GM19468 (cell line): ENCODE data around the gene OR5H15.
"Not testable (repeated sequence)": the region's sequence is repeated elsewhere in the genome, so short reads cannot be mapped to it uniquely, and the experiment has no call there.

Source experiments
- ATAC-seq: cut with Tn5 transposase; IDR thresholded peaks from one replicate; pipeline ENCODE4 v1.9.1; 2021; ENCODE audit warnings: mild to moderate bottlenecking, moderate library complexity, moderate number of reproducible peaks; ENCODE audit not compliant: unreplicated experiment; ENCODE audit errors: extremely low read depth

The OR5H15 gene

DNA sequence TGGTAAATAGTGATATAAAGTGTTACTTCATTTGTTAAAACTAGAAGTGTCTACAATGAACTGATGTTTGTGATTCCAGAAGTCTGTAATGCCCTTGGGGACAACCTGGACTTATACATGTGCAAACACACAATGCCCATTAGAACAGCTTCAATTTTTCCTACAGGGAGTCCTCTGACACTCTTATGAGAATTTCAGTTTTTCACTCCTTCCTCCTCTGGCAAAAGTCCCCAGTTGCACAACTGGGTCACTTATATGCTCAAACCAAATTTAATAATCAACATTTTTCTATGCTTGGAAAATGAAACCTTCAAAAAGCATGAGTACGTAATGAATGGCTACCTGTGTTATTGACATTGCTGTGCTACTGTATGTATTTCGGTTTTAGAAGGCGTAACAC is at the start of gene OR5H15:
OR5H15 (plus strand) TSS at position 301 of the 400 bp plus-strand sequence. CDS start 2,004 bp downstream, outside the sequence.
- ATAC-seq, result no peak

GRCh38 chr3:98130421-98130820 is 36.1 kb upstream of the OR5H15 start, which contains the start of gene OR5H1:
TSS of gene OR5H1 (plus strand) at chr3:98130721. CDS start at chr3:98132698, 1,977 bp downstream.
- no peak for ATAC-seq

DNA sequence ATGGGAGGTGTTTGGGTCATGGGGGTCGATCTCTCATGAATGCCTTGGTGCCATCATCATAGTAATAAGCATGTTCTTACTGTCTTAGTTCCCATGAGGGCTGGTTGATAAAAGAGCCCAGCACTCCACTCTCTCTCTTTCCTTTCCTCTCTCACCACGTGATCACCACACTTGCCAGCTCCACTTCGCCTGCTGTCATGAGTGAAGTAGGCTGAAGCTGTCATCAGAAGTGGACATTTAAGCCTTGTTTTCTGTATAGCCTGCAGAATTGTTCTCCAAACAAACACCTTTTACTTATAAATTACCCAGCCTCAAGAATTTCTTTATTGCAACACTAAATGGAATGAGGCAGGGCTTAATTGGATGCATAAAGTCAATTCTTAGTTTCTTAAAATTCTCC is 29.9 kb upstream of the OR5H15 start:
- ATAC-seq, result no peak

- not testable (repeated sequence) for ATAC-seq
Measured at GRCh38 chr3:98137826-98138557, 28.5 kb upstream of the OR5H15 start.

GRCh38 chr3:98140531-98140930 is 26.0 kb upstream of the OR5H15 start:
- ATAC-seq, result no peak

DNA sequence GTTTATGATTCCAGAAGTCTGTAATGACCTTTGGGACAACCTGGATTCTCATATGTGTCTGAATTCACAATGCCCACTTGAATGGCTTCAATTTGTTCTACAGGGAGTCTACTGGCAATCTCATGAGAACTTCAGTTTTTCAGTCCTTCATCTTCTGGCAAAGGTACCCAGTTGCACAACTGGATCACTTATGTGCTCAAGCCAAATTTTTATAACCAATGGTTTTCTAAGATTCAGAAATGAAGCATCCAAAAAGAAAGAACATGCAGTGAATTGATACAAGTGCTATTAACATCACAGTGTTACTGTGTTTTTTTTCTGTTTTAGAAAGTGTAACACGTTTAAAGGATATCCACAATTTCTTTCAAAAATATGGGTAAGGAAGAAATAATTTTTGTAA is 19.3 kb upstream of the OR5H15 start, which contains the start of gene OR5H14:
OR5H14 (plus strand) TSS at position 301 of the 400 bp plus-strand sequence. CDS start 1,907 bp downstream, outside the sequence.
- ATAC-seq, result no peak

GRCh38 chr3:98148751-98149150 is 17.7 kb upstream of the OR5H15 start:
- no peak for ATAC-seq

GRCh38 chr3:98149456-98149855 is 17.0 kb upstream of the OR5H15 start:
- ATAC-seq, result not testable (repeated sequence)

- no peak for ATAC-seq
Measured at GRCh38 chr3:98151241-98151640, 15.3 kb upstream of the OR5H15 start.

DNA sequence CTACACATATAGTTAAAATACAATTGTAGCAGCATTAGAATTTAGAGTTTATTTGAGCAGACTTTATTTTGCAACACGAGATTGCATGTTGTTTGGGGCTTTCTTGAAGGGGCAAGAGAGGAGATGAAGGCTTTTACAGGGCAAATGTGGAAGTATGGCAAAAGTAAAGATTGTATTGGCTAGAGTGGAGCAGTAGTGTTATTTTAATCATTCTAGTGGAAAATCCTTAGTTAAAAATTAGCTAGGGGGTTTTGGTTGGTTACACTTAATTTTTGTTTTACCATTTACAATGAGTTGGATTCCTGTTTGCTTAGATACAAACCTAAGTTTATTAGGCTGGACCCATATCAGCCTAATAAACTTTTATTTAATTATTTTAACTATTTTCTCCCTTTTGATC is 4.6 kb downstream of the OR5H15 start:
- no peak for ATAC-seq

DNA sequence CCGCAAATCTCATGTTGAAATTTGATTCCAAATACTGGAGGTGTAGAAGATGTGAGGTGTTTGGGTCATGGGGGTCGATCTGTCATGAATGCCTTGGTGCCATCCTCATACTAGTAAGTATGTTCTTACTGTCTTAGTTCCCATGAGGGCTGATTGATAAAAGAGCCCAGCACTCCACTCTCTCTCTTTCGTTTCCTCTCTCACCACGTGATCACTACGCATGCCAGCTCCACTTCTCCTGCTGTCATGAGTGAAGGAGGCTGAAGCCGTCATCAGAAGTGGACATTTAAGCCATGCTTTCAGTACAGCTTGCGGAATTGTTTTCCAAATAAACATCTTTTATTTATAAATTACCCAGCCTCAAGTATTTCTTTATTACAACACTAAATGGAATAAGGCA is 6.1 kb downstream of the OR5H15 start:
- no peak for ATAC-seq

DNA sequence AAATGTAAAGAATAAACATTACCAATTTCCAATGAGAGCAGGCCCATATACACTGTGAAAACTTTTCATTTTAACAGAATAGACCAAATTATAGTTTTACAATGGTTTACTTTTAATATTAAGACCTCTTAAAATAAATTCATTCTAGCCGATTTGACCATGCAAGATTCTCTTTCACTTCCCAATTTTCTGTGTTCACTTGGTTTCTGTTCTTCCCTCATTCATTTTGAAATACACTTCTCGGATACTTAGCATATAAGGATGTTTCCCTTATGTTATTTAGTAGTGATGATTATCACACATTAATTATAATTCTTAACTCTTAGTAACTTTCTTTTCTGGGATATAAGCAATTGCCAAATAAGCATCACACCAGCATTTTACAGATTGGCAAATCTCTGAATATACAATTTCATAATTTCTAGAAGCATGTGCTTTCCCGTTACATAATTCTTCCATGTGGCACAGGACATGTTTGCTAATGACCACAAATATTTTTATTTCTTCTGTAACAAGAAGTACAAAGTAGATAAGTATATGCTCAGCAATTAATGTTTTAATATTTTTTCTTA is 13.9 kb downstream of the OR5H15 start:
- ATAC-seq, result no peak

DNA sequence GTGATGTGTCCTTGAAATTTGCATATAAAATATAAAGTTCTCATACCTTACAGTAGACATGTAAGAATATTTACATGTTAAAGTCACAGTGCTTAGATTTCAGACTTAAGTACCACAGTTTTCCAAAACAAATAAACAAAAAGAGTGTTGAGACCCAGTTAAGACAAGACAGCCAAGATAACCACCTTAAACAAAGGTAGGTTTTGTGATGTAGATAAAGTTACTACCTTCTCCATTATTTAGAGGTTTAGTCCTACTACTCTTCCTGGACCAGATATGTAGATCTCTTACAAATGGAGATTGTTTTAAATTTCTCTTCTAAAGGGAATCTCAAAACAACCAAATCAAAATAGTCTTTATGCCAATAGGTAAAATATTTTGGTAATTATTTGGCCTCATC is 15.7 kb downstream of the OR5H15 start:
- ATAC-seq, result no peak

DNA sequence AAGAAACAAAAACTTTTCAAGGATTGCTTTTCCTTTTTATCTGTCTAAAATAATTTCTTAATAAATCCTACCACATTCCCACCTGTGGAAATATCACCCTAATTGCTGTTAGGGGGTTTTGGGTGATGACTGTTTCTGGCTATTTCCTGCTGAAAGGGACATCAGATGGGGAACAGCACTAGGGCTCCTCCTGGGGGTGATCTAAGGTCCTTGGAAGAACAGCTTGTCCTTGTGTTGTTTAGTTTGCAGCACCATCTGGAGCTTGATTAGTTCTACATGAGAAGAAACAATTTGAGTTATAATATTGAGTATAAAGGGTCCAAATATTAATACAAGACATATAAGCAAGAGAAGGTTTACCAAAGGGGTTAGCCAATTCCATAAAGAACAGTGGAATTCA is 18.7 kb downstream of the OR5H15 start:
- ATAC-seq, result no peak

GRCh38 chr3:98188545-98188944 is 22.0 kb downstream of the OR5H15 start:
- no peak for ATAC-seq

GRCh38 chr3:98190911-98191310 is 24.4 kb downstream of the OR5H15 start:
- ATAC-seq, result not testable (repeated sequence)

DNA sequence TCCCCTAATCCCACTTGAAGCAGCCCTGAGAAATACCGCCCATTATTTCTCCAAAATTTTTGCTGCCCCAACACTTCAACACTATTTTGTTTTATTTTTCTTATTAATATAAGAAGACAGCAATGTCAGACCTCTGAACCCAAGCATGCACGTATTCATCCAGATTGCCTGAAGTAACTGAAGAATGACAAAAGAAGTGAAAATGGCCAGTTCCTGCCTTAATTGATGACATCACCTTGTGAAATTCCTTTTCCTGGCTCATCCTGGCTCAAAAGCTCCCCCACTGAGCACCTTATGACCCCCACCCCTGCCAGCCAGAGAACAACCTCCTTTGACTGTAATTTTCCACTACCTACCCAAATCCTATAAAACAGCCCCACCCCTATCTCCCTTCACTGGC is 29.8 kb downstream of the OR5H15 start:
- not testable (repeated sequence) for ATAC-seq

- no peak for ATAC-seq
Measured at GRCh38 chr3:98199020-98199419, 32.5 kb downstream of the OR5H15 start.

- ATAC-seq, result no peak
Measured at GRCh38 chr3:98209244-98209643, 42.7 kb downstream of the OR5H15 start.

GRCh38 chr3:98213276-98213675 is 46.8 kb downstream of the OR5H15 start:
- ATAC-seq, result no peak

GRCh38 chr3:98215051-98215450 is 48.6 kb downstream of the OR5H15 start:
- ATAC-seq, result no peak
